HG03457 (cell line): ENCODE measurements around the gene SNX3.
"Not testable (repeated sequence)": the region's sequence is repeated elsewhere in the genome, so short reads cannot be mapped to it uniquely, and the experiment has no call there.

Experiments used
- ATAC-seq: cut with Tn5 transposase; IDR thresholded peaks from one replicate; pipeline ENCODE4 v1.9.1; 2021; ENCODE audit warnings: moderate number of reproducible peaks; ENCODE audit not compliant: unreplicated experiment

Gene SNX3

GRCh38 chr6:108260809-108261569 lies at the start of gene SNX3:
TSS of gene SNX3 (minus strand) at chr6:108261040. CDS start at chr6:108260921, 119 bp downstream.
- peak; percentile 91 for ATAC-seq

- no peak for ATAC-seq
Observed at GRCh38 chr6:108309844-108310243, 49.0 kb upstream of the SNX3 start.

- not testable (repeated sequence) for ATAC-seq
Observed at GRCh38 chr6:108308641-108309040, 47.8 kb upstream of the SNX3 start.

GRCh38 chr6:108304646-108305045 lies 43.8 kb upstream of the SNX3 start:
- ATAC-seq: no peak

GRCh38 chr6:108302386-108302785 lies 41.5 kb upstream of the SNX3 start:
- ATAC-seq: no peak

GRCh38 chr6:108295676-108296075 lies 34.8 kb upstream of the SNX3 start:
- no peak for ATAC-seq

- peak; percentile 78 for ATAC-seq
Observed at GRCh38 chr6:108294727-108295625, 34.1 kb upstream of the SNX3 start, which contains the start of gene AFG1L. TSS of gene AFG1L (plus strand) at chr6:108295054. CDS start at chr6:108295080, 26 bp downstream.

GRCh38 chr6:108294297-108294726 lies 33.5 kb upstream of the SNX3 start:
- peak; percentile 6 for ATAC-seq

GRCh38 chr6:108293527-108294296 lies 32.9 kb upstream of the SNX3 start:
- ATAC-seq: no peak

- ATAC-seq: not testable (repeated sequence)
Observed at GRCh38 chr6:108292561-108292960, 31.7 kb upstream of the SNX3 start.

- ATAC-seq: no peak
Observed at GRCh38 chr6:108291091-108291490, 30.3 kb upstream of the SNX3 start.

GRCh38 chr6:108288742-108289141 lies 27.9 kb upstream of the SNX3 start:
- no peak for ATAC-seq

- no peak for ATAC-seq
Observed at GRCh38 chr6:108287373-108287772, 26.5 kb upstream of the SNX3 start.

GRCh38 chr6:108286366-108286765 lies 25.5 kb upstream of the SNX3 start:
- no peak for ATAC-seq

GRCh38 chr6:108285381-108285780 lies 24.5 kb upstream of the SNX3 start:
- no peak for ATAC-seq

- ATAC-seq: no peak
Observed at GRCh38 chr6:108277831-108278230, 17.0 kb upstream of the SNX3 start.

GRCh38 chr6:108277295-108277694 lies 16.5 kb upstream of the SNX3 start:
- no peak for ATAC-seq

GRCh38 chr6:108275976-108276375 lies 15.1 kb upstream of the SNX3 start:
- no peak for ATAC-seq

GRCh38 chr6:108274546-108274945 lies 13.7 kb upstream of the SNX3 start:
- ATAC-seq: no peak

- ATAC-seq: not testable (repeated sequence)
Observed at GRCh38 chr6:108269955-108270354, 9.1 kb upstream of the SNX3 start.

GRCh38 chr6:108268845-108269244 lies 8.0 kb upstream of the SNX3 start:
- no peak for ATAC-seq
